CD4-positive, alpha-beta T cell treated with Interleukin-10 for 1 hour (primary cell): ENCODE data around the gene TRIML2.
"Not testable (repeated sequence)": the region's sequence is repeated elsewhere in the genome, so short reads cannot be mapped to it uniquely, and the experiment has no call there.

Experiments
- DNase-seq: peaks from one replicate; pipeline ENCODE4 v3.0.0-alpha.2; 2020

The TRIML2 gene

DNA sequence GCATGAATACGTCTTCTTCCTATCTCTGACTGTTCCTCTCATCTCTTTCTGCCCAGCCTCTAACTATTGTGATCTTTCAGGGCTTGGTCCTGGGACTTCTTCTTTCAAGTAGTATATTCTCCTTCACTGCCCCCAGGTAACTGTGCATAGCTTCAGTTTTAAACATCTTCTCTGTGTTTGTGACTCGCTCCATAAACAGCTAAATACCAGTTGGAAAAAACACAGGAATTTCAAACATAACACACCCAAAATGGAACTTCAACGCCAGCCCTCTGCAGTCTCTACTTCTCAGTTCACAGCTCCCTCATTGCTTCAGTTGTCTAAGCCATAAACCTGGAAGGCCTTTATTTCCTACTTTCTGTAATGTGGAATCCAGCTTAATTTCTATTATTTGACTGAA is 16.6 kb downstream of the TRIML2 start:
- DNase-seq: no peak

DNA sequence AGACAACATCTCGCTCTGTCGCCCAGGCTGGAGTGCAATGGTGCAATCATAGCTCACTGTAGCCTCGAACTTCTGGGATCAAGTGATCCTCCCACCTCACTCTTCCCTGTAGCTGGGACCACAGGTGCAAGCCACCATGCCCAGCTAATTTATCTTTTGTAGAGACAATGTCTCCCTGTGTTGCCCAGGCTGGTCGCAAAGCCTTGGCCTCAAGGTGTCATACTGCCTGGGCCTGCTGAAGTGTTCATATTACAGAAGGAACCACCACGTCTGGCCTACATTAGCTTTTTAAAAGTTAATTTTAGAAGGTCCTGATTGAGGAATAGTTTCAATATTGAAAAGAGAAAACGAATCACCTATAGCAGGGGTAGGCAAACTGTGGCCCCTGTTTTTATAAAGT is 22.5 kb downstream of the TRIML2 start:
- no peak for DNase-seq

DNA sequence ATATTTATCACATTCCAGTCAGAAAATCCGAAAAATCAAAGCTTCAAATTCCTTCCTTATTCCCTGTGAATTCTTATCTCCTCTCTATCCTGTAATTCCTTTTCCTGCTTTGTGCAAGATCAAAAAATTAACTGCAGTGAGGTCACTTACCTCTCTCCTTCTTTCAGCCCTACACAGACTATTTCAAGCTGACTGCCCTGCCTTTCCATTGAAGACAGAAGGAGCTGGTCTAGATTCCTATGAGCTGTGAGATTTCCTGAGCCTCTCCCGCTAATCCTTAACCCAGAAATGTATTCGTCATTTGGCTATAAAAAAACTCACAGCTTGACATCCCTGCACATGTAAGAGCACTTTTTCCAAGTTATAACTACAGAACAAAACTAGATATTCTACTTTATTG is 26.6 kb downstream of the TRIML2 start:
- DNase-seq: no peak

DNA sequence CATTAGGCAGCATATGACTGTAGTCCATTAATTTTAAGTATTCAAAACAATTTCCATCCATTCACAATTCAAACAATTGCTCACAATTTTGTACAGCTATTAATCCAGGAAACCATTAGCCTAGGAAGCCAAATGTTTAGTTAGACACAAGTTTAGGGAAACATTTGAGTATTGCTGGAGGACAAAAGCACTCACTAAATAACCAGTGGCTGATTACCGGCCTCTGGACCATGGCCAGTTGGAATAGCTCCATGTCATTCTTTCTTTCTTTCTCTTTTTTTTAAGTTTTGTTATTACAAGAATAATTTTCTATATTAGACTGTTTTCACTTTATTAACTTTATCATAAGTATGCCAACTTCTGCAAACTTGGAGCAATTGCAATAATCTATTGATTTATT is 31.3 kb downstream of the TRIML2 start:
- DNase-seq: no peak

DNA sequence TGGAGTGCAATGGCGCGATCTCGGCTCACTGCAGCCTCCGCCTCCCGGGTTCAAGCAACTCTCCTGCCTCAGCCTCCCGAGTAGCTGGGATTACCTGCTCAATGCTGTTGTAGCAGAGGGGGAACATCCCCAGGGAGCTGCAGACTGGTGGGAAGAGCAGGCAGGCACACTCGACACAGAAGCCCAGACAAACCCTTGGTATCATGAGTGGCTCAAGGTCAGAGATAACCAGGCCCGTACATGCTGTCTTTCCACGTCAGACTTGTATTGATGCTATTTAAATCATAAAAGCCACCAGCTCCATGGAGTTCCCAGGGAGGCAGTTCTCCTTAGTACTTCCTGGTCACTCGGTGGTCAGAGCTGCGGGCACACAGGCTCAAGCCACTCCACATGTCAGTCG is 33.2 kb downstream of the TRIML2 start:
- DNase-seq: no peak

DNA sequence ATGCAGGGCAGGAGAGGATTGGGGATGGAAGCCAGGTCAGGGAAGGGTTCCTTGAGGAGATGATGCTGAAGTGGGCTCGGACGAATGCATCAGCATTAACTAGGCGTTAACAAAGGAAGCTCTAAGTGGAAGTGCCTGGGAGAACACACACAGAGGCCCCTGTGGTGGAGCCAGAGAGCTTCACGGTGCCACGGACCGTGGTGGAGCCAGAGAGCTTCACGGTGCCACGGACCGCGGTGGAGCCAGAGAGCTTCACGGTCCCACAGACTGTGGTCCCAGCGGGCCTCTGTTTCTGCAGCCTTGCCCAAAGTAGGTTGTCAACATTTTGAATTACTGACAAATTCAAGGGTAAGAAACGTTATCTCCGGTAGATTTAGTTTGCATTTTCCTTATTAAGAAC is 48.3 kb downstream of the TRIML2 start:
- no peak for DNase-seq

DNA sequence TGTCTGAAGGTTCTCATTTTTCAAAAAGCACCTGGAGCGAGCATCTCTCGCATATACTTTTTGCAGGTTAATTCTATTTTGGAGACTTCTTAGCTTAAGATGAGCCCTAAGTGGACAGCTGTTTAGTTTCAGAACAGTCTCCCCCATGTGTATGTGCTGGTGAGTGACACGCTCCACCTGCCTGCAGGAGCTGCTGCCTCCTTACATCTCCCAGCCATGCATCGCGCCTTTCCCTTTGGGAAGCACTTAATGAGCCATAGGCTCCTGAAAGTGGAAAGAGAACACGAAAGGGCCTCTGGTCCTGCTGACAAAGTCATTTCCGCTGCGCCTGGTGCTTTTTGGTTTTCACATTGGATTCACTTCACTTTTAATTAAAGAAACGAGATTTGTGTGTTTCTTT is 56.1 kb downstream of the TRIML2 start:
- DNase-seq: no peak

DNA sequence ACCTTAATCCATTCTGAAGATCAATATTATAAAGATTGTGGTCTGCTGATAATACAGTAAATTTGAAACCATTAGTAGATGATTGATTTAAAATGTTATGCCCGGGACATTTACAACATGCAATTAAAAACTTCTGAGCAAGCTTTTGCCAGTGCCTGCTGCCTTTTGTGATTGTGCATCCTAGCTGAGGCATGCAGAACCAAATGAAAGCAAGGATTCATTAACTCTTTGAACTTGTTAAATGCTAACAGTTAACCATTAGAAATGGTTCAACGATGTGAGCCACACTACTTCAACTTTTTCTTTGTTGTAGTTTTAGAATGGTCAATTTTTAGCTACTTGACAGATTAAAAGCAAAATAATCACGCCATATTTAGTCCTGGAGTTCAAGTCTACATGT is 62.7 kb downstream of the TRIML2 start:
- DNase-seq: no peak

DNA sequence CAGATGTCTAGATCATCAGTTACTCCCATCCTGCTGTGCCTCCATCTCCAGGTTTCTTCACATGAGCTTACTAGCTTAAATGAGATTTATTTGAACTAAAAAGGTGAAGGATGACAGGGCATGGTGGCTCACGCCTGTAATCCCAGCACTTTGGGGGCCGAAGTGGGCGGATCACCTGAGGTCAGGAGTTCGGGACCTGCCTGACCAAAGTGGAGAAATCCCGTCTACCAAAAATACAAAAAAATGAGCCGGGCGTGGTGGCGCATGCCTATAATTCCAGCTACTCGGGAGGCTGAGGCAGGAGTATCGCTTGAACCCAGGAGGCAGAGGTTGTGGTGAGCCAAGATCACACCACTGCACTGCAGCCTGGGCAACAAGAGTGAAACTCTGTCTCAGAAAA is 63.9 kb downstream of the TRIML2 start:
- DNase-seq: not testable (repeated sequence)

DNA sequence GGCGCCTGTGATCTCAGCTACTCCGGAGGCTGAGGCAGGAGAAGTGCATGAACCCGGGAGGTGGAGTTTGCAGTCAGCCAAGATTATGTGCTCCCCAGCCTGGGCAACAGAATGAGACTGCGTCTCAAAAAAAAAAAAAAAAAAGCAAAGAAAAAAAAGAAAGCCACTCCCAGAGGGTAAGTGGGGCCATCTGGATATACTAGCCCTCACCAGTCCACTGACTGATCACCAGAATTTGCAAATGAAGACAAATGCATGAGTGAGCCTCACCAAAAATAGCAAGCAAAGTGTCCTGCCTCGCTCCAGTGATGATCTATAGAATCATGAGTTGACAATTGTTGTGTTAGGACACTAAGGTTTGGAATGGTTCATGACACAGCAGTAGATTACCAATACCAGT is 66.2 kb downstream of the TRIML2 start:
- no peak for DNase-seq

DNA sequence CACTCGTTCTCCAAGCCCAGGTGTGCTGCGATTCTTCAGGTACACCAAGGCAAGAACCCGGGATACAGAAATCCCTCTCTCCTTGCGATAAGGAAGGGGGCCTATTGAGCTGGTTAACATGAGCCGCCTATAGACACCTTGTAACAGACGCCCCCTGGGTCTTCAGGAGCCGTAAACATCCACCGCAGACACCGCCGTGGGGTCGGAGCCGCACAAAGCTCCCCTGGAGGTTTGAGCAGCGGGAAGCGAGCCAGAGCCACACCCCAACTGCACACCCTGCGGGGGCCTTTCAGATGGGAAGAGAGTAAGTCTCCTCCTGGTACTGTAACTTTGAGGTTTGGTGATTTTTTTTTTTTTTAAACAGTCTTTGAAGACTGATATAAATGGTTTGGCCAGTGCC is 67.2 kb downstream of the TRIML2 start:
- DNase-seq: no peak

DNA sequence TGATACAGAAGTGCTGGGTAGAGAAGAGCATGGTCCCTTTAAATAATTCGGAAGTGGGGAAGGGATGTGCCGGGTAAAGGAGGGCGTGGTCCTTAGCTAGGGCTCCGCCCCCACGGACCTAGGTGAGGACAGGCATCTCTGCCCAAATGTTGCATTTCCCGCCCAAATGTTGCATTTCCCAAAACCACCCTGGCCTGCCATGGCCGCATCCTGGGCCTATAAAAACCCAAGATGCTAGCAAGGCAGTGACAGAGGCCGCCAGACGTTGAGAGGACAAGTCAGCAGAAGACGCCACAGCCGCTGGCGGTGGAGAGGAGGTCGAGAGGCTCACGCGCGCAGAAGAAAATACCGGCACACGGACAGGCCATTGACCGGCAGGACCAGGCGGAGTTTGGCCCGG is 67.7 kb downstream of the TRIML2 start:
- no peak for DNase-seq
